IPS-15b (cell line): ENCODE data around the gene LRRK1.

ENCODE experiments used
- H3K27me3 ChIP-seq: one replicate; pipeline ENCODE4 v1.6.1; 2013; ENCODE audit warnings: low read length; ENCODE audit not compliant: control insufficient read depth, insufficient read depth
- H3K36me3 ChIP-seq: one replicate; pipeline ENCODE4 v1.6.1; 2013; ENCODE audit warnings: low read length; ENCODE audit not compliant: control insufficient read depth, insufficient read depth
- H3K4me1 ChIP-seq: one replicate; pipeline ENCODE4 v1.6.1; 2013; ENCODE audit warnings: mild to moderate bottlenecking, low read length; ENCODE audit not compliant: control insufficient read depth, insufficient read depth
- H3K4me3 ChIP-seq: one replicate; pipeline ENCODE4 v1.5.1; 2013; ENCODE audit warnings: low read depth, low read length
- H3K9ac ChIP-seq: one replicate; pipeline ENCODE4 v1.6.1; 2013; ENCODE audit warnings: low read depth, mild to moderate bottlenecking, low read length
- H3K9me3 ChIP-seq: one replicate; pipeline ENCODE4 v1.6.1; 2013; ENCODE audit warnings: mild to moderate bottlenecking, low read length; ENCODE audit not compliant: control insufficient read depth, insufficient read depth

The LRRK1 gene

DNA sequence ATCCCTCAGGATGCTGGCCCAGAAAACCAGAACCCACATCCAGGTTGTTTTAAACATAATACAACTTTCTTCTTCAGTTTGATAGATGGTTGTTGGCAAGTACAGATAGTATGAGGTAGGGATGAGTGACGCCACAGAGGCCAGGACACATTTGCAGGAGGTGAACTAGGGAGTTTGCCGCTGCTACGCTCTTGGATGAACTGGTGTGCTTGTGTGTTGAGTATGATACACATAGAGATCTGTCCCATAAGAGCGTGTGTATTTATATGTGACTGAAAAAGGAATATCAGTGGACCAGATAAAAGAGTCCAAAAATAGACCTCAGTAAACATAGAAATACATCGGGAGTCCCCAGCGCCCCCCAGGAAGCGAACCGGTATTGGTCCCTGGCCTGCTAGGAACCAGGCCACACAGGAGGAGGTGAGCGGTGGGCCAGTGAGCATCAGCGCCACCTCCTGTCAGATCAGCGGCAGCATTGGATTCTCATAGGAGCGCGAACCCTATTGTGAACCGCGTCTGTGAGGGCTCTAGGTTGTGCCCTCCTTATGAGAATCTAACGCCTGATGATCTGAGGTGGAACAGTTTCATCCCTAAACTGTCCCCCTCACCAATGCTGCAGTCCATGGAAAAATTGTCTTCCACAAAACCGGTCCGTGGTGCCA lies 98.1 kb downstream of the LRRK1 start:
- Histone ChIP-seq H3K9me3 (no peaks in the 10 kb centered on the region), H3K9ac (no peak overlapping the region), H3K4me3 (no peak overlapping the region), H3K36me3 (no peaks in the 10 kb centered on the region), H3K4me1 (no peaks in the 10 kb centered on the region), H3K27me3 (no peaks in the 10 kb centered on the region)

DNA sequence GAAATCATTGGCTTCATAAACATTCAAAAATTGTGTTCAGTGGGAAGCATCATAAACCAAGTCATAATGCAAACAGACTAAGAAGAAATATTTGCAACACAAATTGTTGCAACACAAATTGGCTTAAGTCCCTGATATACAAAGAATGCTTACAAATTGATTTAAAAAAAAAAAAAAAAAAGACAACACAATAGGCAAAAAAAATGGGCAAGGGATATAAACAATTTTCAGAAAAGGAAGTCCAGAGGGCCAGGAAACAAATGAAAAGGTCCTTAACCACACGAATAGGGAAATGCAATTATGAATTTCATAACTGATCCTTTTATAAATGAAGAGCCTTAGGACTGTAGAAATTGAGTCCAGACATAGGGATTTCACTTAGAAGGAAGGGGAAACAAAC lies 98.9 kb downstream of the LRRK1 start:
- no peak overlapping the region for H3K9ac ChIP-seq
- H3K9me3 ChIP-seq = no peaks in the 10 kb centered on the region
- no peaks in the 10 kb centered on the region for H3K4me1 ChIP-seq
- H3K27me3 ChIP-seq = no peaks in the 10 kb centered on the region
- H3K36me3 ChIP-seq = no peaks in the 10 kb centered on the region
- no peak overlapping the region for H3K4me3 ChIP-seq

DNA sequence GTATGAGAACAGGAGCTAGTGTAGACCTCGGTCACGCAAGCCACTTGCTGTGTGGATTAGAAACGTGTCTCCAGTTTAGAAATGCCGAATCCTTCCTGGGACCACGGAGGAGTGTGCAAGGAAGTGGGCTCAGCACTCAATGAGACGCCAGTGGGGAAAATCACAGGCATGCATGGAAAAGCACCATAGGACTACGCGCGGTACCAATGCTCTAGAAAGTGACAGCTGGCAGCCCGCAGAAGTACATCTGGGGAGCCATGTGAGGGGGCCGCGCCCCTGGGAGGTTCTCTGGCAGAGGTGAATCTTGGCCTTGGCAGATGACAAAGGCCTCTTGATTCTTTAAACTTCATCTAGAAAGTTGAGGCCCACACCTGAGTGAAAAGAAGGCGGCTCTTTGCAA lies 99.3 kb downstream of the LRRK1 start:
- no peaks in the 10 kb centered on the region for H3K36me3 ChIP-seq
- no peaks in the 10 kb centered on the region for H3K27me3 ChIP-seq
- H3K9ac ChIP-seq = no peak overlapping the region
- no peaks in the 10 kb centered on the region for H3K4me1 ChIP-seq
- H3K9me3 ChIP-seq = no peaks in the 10 kb centered on the region
- no peak overlapping the region for H3K4me3 ChIP-seq

DNA sequence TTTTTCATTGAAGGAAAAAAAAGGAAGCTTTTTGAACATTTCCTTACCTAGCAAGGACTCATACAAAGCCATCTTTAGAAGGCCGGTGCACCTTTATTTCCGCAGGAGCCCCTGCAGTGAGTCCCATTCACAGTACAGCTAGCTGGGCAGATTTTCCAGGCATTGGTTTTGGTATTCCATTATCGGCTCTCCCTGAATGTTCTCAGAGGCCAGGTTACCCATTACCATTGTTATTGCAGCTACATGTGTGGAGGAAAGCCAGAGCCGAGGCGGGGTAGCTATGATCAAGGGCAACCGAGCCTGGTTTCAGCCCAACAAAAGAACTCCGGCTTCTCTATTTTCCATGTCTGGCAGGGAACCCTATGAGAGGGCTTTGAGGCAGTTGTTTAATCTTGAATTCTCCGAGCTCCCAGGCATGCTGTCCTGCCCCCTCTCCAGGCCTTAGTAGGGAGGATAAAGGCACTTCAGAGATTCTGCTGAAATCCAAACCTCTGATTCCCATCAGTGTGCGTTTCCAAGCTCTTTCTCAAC lies 100.3 kb downstream of the LRRK1 start:
- no peak overlapping the region for H3K9ac ChIP-seq
- H3K36me3 ChIP-seq = no peaks in the 10 kb centered on the region
- no peaks in the 10 kb centered on the region for H3K27me3 ChIP-seq
- no peak overlapping the region for H3K4me3 ChIP-seq
- H3K4me1 ChIP-seq = no peaks in the 10 kb centered on the region
- no peaks in the 10 kb centered on the region for H3K9me3 ChIP-seq

DNA sequence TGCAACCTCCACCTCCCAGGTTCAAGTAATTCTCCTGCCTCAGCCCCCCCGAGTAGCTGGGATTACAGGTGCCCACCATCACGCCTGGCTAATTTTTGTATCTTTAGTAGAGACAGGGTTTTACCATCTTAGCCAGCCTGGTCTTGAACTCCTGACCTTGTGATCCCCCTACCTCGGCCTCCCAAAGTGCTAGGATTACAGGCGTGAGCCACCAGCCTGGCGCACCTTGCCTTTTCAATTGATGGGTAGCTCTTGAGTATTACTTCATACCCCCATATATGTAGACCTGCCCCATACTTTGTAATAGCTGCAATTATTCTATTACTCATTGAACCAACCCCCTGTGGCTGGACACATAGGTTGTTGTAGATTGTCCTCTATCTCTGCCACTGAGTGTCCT lies 101.3 kb downstream of the LRRK1 start:
- no peaks in the 10 kb centered on the region for H3K9me3 ChIP-seq
- no peak overlapping the region for H3K4me3 ChIP-seq
- no peaks in the 10 kb centered on the region for H3K36me3 ChIP-seq
- H3K27me3 ChIP-seq = no peaks in the 10 kb centered on the region
- H3K4me1 ChIP-seq = no peaks in the 10 kb centered on the region
- H3K9ac ChIP-seq = no peak overlapping the region

DNA sequence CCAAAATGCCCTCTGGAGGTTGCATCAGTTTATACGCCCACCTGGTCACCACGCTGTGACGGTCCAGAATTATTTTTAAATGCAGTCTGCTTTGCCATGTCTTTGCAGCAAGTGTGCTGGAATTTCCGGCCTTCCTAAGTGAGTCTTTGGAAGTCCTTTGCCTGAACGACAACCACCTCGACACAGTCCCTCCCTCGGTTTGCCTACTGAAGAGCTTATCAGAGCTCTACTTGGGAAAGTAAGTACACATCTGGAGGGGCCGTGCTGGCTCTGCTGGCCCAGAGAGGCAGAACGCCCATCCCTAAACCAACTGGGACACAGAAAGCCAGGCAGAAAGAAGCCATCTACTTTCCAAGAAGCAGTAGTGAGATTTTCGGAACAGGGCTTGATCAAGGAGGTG lies 101.8 kb downstream of the LRRK1 start:
- Histone ChIP-seq H3K36me3 (no peaks in the 10 kb centered on the region), H3K9me3 (no peaks in the 10 kb centered on the region), H3K9ac (no peak overlapping the region), H3K27me3 (no peaks in the 10 kb centered on the region), H3K4me1 (no peaks in the 10 kb centered on the region), H3K4me3 (no peak overlapping the region)

DNA sequence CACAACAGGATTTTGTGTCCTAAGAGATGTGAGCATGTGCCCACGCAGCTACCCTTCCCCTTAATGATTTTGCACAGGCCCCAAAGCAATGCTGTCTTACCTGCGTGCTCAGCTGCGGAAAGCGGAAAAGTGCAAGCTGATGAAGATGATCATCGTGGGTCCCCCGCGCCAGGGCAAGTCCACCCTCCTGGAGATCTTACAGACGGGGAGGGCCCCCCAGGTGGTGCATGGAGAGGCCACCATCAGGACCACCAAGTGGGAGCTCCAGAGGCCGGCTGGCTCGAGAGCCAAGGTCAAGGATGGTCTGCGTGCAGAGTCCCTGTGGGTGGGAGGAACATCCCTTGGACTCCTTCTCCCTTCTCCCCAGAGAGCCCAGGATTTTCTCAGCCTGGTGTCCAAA lies 103.1 kb downstream of the LRRK1 start:
- Histone ChIP-seq H3K27me3 (no peaks in the 10 kb centered on the region), H3K4me3 (no peak overlapping the region), H3K4me1 (no peaks in the 10 kb centered on the region), H3K9me3 (no peaks in the 10 kb centered on the region), H3K36me3 (no peaks in the 10 kb centered on the region), H3K9ac (no peak overlapping the region)

DNA sequence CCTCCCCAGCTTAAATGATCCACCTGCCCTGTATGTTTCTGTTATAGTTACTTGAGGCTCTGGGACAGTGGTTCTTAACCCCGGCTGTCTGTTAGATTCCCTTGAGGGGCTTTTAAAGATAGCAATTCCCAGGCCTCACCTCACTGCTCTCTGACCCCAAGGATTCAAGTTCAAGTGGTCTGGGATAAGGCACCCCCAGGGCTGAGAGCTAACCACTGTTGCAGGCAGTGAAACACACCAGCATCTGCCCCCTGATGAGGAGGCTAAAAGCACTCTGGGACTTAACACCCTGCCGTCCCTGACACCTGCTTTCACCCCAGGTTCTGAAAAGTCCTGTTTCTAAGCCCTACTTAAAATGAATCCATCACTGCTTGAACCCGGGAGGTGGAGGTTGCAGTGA lies 103.7 kb downstream of the LRRK1 start:
- Histone ChIP-seq H3K9ac (no peak overlapping the region), H3K4me1 (no peaks in the 10 kb centered on the region), H3K4me3 (no peak overlapping the region), H3K9me3 (no peaks in the 10 kb centered on the region), H3K27me3 (no peaks in the 10 kb centered on the region), H3K36me3 (no peaks in the 10 kb centered on the region)

DNA sequence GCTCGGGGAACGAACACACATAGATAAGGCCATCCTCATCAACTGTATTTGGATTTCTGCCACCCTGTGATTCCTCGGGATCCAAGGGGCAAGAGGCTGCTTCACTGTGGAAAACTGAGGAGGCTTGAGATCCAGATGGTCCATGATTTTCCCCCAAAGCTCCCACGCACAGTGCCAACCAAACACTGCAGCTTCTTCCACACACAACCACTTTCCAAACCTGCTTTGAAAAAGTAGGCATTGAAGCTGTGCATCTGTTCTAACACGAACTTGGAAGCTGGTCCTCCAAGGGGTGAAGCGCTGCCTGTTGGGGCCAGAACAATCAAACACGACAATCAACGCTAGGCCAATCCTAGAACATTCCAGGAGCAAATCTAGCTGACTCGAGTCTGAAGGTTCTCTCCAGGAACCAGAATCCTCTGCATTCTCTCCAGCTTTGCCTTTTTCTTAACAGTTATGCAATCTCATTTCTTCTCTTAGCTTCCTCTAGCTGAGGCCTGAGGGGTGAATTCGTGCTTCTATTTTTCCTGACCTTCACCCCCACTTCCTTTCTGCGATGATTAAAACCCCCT lies 104.4 kb downstream of the LRRK1 start:
- no peaks in the 10 kb centered on the region for H3K4me1 ChIP-seq
- no peak overlapping the region for H3K4me3 ChIP-seq
- no peaks in the 10 kb centered on the region for H3K9me3 ChIP-seq
- no peak overlapping the region for H3K9ac ChIP-seq
- no peaks in the 10 kb centered on the region for H3K36me3 ChIP-seq
- H3K27me3 ChIP-seq = no peaks in the 10 kb centered on the region

DNA sequence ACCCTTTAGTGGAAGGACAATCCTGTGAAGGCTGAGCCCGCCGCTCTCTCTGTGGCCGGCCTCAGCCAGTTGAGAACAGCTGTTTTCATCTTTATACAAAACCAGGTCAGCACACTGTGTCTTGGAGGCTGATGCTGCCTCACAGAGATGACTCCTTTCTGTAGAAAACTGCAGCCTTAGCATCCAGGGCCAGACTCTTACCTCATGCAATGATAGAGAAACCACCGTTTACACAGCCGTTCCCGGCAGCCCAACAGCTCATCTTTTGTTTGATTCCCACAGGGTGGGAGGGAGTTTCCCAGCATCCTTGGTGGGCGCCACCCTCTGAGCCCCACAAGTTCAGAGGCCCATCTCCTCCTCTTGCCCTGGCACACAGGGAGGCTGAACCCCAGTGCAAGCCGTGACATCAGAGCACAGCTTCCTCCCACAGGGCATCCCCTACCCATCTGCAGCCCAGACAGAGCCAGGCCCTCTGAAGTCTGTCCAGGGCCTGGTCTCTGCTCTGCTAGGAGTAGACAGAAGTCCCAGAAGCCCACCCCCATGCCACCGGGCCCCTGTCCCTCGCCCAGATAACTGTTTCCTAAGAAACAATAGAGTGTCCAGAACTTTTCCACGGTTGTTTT lies 105.0 kb downstream of the LRRK1 start:
- no peaks in the 10 kb centered on the region for H3K27me3 ChIP-seq
- no peaks in the 10 kb centered on the region for H3K4me1 ChIP-seq
- H3K4me3 ChIP-seq = no peak overlapping the region
- no peaks in the 10 kb centered on the region for H3K36me3 ChIP-seq
- no peak overlapping the region for H3K9ac ChIP-seq
- H3K9me3 ChIP-seq = no peaks in the 10 kb centered on the region

DNA sequence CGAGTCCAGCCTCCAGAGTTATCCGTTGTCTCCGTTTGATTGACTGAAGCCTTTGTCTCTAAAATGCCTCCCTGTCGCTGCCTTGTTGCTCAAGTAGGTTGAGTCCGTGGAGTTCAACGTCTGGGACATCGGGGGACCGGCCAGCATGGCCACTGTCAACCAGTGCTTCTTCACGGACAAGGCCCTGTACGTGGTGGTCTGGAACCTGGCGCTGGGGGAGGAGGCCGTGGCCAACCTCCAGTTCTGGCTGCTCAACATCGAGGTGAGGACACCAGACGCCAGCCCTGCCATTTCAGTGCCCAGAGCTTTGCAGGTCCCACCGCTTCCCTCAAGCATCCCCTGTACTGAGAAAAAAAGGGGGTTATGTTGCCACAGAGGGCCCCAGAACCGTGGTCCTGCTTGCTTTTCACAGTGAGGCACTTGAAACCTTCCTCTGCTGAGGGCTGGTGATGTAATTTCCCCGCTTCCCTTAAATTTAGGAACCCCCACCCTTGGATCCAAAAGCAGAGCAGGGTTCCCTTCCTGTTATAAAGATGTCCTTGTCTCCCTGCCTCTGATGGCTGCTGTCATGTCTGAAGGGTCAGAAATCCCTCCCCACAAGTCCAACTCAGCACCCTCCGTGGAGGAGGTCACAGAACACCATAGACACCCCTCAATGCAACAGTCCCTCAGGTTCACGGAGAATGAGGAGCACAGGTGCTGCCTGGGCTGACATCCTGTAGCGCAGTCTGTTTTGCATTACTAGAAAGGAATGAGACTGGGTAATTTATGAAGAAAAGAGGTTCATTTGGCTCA lies 105.7 kb downstream of the LRRK1 start:
- no peaks in the 10 kb centered on the region for H3K27me3 ChIP-seq
- no peak overlapping the region for H3K9ac ChIP-seq
- no peak overlapping the region for H3K4me3 ChIP-seq
- H3K4me1 ChIP-seq = no peaks in the 10 kb centered on the region
- H3K36me3 ChIP-seq = no peaks in the 10 kb centered on the region
- H3K9me3 ChIP-seq = no peaks in the 10 kb centered on the region
